Prostate gland (tissue), 2 donors: ENCODE measurements around the gene QRFP. TPM values are rescaled to one million over a fixed set of nuclear protein-coding genes. Genes with fewer than 3 reads are reported as not detected.

Source experiments
- DNase-seq: peaks from one replicate; pipeline ENCODE4 v3.0.0-alpha.2; 2019; ENCODE audit warnings: low spot score
- H3K27ac ChIP-seq, 2 donors: fragments of 200-600 bp; sonication (generic); 2 replicates each; pipeline ENCODE4 v1.5.1; 2017 to 2019
- H3K27me3 ChIP-seq: fragments of 200-600 bp; sonication (generic); replicated peaks from 2 replicates; pipeline ENCODE4 v1.5.1; 2019; ENCODE audit not compliant: insufficient read depth
- H3K36me3 ChIP-seq, 2 donors: fragments of 200-600 bp; sonication (generic); 1 replicate in 1 of 2; 2 replicates in 1 of 2; pipeline versions ENCODE4 v1.5.1 to v1.8.1; 2017 to 2019
- H3K4me1 ChIP-seq: fragments of 200-600 bp; sonication (generic); replicated peaks from 2 replicates; pipeline ENCODE4 v1.5.1; 2019
- H3K4me3 ChIP-seq, 2 donors: fragments of 200-600 bp; sonication (generic); 2 replicates each; pipeline ENCODE4 v1.5.1; 2017 to 2019
- H3K9me3 ChIP-seq: fragments of 200-600 bp; sonication (generic); 2 replicates; pipeline ENCODE4 v1.5.1; 2017
- CTCF ChIP-seq, 4 experiments: fragments of 200-600 bp in 2 of 4; fragments of 450-650 bp in 2 of 4; sonication (generic) in 2 of 4; IDR thresholded peaks; 1 replicate in 3 of 4; 2 replicates in 1 of 4; pipeline ENCODE4 v1.5.1; 2016 to 2019; ENCODE audit warnings: antibody characterized with exemption in 4 of 4, mild to moderate bottlenecking in 2 of 4, moderate library complexity in 2 of 4
- POLR2A ChIP-seq: fragments of 450-650 bp; IDR thresholded peaks from one replicate; pipeline ENCODE4 v1.6.1; 2016; ENCODE audit warnings: antibody characterized with exemption, mild to moderate bottlenecking
- POLR2AphosphoS5 ChIP-seq: sonication (generic); formaldehyde crosslinking; IDR thresholded peaks from one replicate; pipeline ENCODE4 v1.6.1; 2017; ENCODE audit warnings: antibody characterized with exemption
- WGBS: methylation state at CpG from one replicate; pipeline ENCODE4 v1.1.5; 2018; 5-methylcytosine and 5-hydroxymethylcytosine counted together
- intact Hi-C: fragments of 100-400 bp; cut with DNase I; formaldehyde crosslinking; loops from one replicate; pipeline ENCODE4 v1.14.2; 2022
- total RNA-seq, 2 donors: library from RNA; depleted of rRNA; stranded (reverse); fragments of >200 nt; gene quantifications; one replicate each; pipeline ENCODE4 v1.1.0, GENCODE V29; 2016

Gene QRFP
- total RNA-seq, 2 donors from 2014 or later = 1.0 TPM; not detected in 1

DNA sequence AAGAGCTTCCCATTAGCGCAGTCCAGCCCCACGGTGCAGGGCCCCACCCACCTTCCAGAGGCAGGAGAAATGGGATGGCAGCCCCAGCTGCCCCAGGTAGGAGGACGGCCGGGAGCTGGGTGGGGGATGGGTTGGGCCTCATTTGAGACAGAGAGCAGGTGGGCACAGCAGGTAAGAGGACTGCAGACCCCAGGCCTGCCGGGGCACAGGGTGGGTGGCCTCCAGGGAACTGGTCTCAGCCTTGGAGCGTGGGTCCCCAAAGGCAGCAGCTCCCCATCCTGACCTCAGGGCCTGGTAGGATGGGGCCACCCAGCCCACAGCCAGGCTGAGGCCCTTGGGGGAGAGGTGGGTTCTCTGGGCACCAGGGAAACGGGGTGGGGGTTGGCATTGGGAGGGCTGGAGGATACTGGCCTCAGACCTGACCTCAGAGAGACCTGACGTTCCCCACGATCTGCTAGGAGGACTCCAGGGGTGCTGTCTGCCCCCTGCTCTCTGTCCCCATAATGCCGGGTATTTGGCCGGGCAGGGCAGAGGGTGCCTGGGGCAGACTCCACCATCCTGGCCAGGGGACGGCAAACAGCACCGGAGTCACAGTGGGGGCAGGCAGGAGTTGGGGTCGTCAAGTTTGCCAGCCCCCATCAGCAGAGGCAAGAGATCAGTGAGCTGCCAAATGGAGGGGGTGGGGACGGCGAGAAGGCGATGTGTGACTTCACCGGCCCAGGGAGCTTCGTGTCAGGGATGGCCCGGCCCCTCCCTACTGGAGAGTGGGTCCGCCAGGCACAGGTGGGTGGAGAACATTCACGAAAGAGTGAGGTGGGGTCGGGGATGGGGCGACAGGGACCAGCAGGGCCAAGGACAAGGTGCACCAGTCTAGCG lies 6.8 kb upstream of the QRFP start:
- H3K27ac ChIP-seq = no peak overlapping the region
- no peaks in the 10 kb centered on the region for H3K36me3 ChIP-seq
- H3K27me3 ChIP-seq = no peaks in the 10 kb centered on the region
- no peak overlapping the region for H3K4me3 ChIP-seq
- WGBS = 79% methylated on average over 24 of the region's 25 CpGs
- TF ChIP-seq CTCF (IDR thresholded peaks at IDR 0.05) (no peak), POLR2A (no peak), POLR2AphosphoS5 (no peak)
- intact Hi-C loops = no loop called here
- no peaks in the 10 kb centered on the region for H3K9me3 ChIP-seq
- no peaks in the 10 kb centered on the region for H3K4me1 ChIP-seq
- DNase-seq = no peak

GRCh38 chr9:130902204-130903185 lies 5.9 kb upstream of the QRFP start:
- Histone ChIP-seq H3K27ac (no peak overlapping the region), H3K27me3 (no peaks in the 10 kb centered on the region)
- intact Hi-C loops = no loop called here

DNA sequence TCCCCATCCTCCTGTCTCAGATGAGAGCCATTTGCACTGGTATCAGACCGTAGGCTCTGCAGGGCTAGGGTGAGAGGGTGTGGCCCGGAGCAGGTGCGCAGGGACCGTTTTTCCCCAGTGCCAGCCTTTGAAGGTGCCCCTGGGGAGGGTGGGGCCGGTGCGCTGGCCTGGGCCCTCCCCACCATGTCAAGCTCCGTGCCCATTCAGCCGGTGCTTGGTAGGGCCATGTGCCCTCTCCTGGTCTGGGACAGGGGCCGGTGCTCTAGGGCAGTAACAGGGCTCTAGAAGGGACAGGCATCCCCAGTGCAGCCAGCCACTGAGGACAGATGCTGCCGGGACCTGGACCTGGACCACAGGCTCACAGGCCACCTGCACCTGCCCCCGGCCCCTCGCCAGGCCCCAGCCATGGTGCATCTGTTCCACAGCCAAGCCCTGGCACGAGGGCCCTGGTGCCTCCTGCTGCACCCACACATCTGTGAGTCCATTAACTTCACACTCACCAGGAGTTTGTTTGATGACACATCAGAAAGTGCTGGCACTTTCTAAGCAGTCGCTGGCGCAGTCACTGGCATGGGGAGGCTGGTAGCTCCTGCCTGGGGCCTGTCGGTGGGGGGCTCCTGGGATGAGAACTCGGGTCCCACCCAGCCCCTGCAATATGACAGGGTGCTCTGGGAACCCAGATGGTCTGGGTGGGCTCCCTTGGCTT lies 5.0 kb upstream of the QRFP start:
- Histone ChIP-seq H3K36me3 (no peaks in the 10 kb centered on the region), H3K4me3 (no peak overlapping the region), H3K4me1 (no peaks in the 10 kb centered on the region), H3K27ac (no peak overlapping the region), H3K27me3 (no peaks in the 10 kb centered on the region), H3K9me3 (no peaks in the 10 kb centered on the region)
- no peak for DNase-seq
- 80% methylated on average over 12 of the region's 17 CpGs for WGBS
- TF ChIP-seq CTCF (IDR thresholded peaks at IDR 0.05) (no peak), POLR2AphosphoS5 (no peak), POLR2A (no peak)
- intact Hi-C loops = no loop called here

More at GRCh38 chr9:130902204-130903185, 5.9 kb upstream of the QRFP start:
- no peaks in the 10 kb centered on the region for H3K4me1 ChIP-seq
- TF ChIP-seq POLR2AphosphoS5 (no peak), CTCF (IDR thresholded peaks at IDR 0.05) (no peak), POLR2A (no peak)
- WGBS = 82% methylated on average over 21 of the region's 27 CpGs
- H3K9me3 ChIP-seq = no peaks in the 10 kb centered on the region
- no peak for DNase-seq
- no peaks in the 10 kb centered on the region for H3K36me3 ChIP-seq
- no peak overlapping the region for H3K4me3 ChIP-seq

DNA sequence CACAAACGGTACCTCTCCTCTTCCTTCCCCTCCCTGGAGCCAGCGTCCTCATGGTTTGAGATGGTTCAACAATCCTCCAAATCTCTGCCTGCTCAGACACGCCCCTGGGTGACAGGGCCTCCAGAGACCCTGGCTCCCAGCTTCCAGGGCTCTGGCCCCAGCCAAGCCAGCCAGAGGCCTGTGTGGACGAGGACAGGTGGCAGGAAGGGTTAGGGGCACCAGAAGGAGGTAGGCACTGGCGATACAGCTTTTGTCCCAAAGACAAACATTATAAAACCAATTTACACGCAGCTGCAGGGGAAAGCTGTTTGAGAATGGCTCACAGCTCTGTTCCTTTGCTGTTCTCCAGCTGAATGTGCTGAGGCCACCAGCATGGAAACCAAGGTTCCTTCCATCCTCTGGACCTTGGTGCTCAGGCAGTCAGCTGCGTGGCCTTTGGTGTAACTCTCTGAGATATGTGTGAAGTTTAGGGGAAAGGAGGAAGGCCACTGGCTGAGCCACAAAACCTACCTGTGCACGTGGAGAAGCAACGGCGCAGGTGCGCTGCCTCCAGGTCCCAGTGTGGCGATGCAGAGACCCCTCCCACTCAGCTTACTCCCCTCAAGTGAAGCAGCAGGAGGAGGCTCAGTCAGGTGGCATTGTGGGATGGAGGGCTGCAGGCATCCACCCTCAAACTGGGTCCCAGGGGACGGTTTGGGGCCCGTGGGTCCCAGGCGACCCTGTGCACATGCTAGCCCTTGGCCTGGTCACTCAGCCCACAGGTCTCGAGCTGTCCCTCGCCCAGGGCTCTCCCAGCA lies 4.3 kb upstream of the QRFP start:
- no peaks in the 10 kb centered on the region for H3K9me3 ChIP-seq
- no peaks in the 10 kb centered on the region for H3K4me1 ChIP-seq
- no peak overlapping the region for H3K4me3 ChIP-seq
- H3K36me3 ChIP-seq = no peaks in the 10 kb centered on the region
- no peak for DNase-seq
- H3K27me3 ChIP-seq = no peaks in the 10 kb centered on the region
- no peak overlapping the region for H3K27ac ChIP-seq
- intact Hi-C loops = no loop called here
- 61% methylated on average over 17 of the region's 17 CpGs for WGBS
- TF ChIP-seq CTCF (IDR thresholded peaks at IDR 0.05) (no peak), POLR2A (no peak), POLR2AphosphoS5 (no peak)
